HEK293T (cell line): Measurements from ENCODE around the gene RNU1-1.
"Not testable (repeated sequence)": the region's sequence is repeated elsewhere in the genome, so short reads cannot be mapped to it uniquely, and the experiment has no call there.

ENCODE experiments used
- CTCF ChIA-PET: fragments of 350-600 bp; formaldehyde crosslinking; extraction: SDS; loops from one replicate; lab custom pipeline; 2021; ENCODE audit warnings: antibody characterized with exemption, inconsistent platforms; lab: Yijun Ruan, JAX
- POLR2A ChIA-PET: fragments of 350-600 bp; formaldehyde crosslinking; extraction: SDS; loops from one replicate; lab custom pipeline; 2020; ENCODE audit warnings: antibody characterized with exemption, inconsistent platforms; lab: Yijun Ruan, JAX
- DNase-seq: peaks from one replicate; pipeline ENCODE4 v3.0.0; 2012; ENCODE audit warnings: mixed read lengths; ENCODE audit errors: extremely low spot score
- ARNT ChIP-seq: fragments of 450-650 bp; IDR thresholded peaks from 2 replicates; pipeline ENCODE4 v1.6.1; 2017; ENCODE audit warnings: mild to moderate bottlenecking
- BHLHE40 ChIP-seq: fragments of 450-650 bp; IDR thresholded peaks from 2 replicates; pipeline ENCODE4 v1.6.1; 2016; ENCODE audit warnings: mild to moderate bottlenecking, moderate library complexity, borderline replicate concordance
- CTBP1 ChIP-seq: fragments of 450-650 bp; IDR thresholded peaks from 2 replicates; pipeline ENCODE4 v1.6.1; 2016; ENCODE audit warnings: borderline replicate concordance
- FOXA1 ChIP-seq: fragments of 450-650 bp; IDR thresholded peaks from 2 replicates; pipeline ENCODE4 v1.6.1; 2016; ENCODE audit warnings: mild to moderate bottlenecking
- FOXM1 ChIP-seq: fragments of 450-650 bp; IDR thresholded peaks from 2 replicates; pipeline ENCODE4 v1.6.1; 2017; ENCODE audit warnings: mild to moderate bottlenecking, borderline replicate concordance
- HDGF ChIP-seq: fragments of 450-650 bp; IDR thresholded peaks from 2 replicates; pipeline ENCODE4 v1.6.1; 2017; ENCODE audit warnings: antibody characterized with exemption, borderline replicate concordance
- L3MBTL2 ChIP-seq: fragments of 450-650 bp; conservative IDR thresholded peaks from 2 replicates; pipeline ENCODE4 v1.6.1; 2016; ENCODE audit warnings: mild to moderate bottlenecking
- LEF1 ChIP-seq: fragments of 450-650 bp; IDR thresholded peaks from 2 replicates; pipeline ENCODE4 v1.6.1; 2017; ENCODE audit warnings: mild to moderate bottlenecking, borderline replicate concordance
- NFRKB ChIP-seq: fragments of 450-650 bp; IDR thresholded peaks from 2 replicates; pipeline ENCODE4 v1.6.1; 2016; ENCODE audit warnings: mild to moderate bottlenecking, moderate library complexity
- PKNOX1 ChIP-seq: fragments of 450-650 bp; IDR thresholded peaks from 2 replicates; pipeline ENCODE4 v1.6.1; 2016
- TARDBP ChIP-seq: fragments of 450-650 bp; IDR thresholded peaks from 2 replicates; pipeline ENCODE4 v1.6.1; 2016
- ZNF384 ChIP-seq: fragments of 450-650 bp; IDR thresholded peaks from 2 replicates; pipeline ENCODE4 v1.6.1; 2016

The RNU1-1 gene

GRCh38 chr1:16506364-16507136 lies 7.5 kb downstream of the RNU1-1 start:
- POLR2A ChIA-PET, CTCF ChIA-PET, DNase-seq: not testable (repeated sequence)

GRCh38 chr1:16505870-16506269 lies 8.2 kb downstream of the RNU1-1 start:
- POLR2A ChIA-PET, DNase-seq, CTCF ChIA-PET: not testable (repeated sequence)

GRCh38 chr1:16503494-16503893 lies 10.6 kb downstream of the RNU1-1 start:
- POLR2A ChIA-PET, result no interaction called here
- no peak for DNase-seq
- no peak for TF ChIP-seq PKNOX1
- TF ChIP-seq LEF1, result no peak
- no peak for TF ChIP-seq ARNT
- no peak for TF ChIP-seq FOXM1
- no peak for TF ChIP-seq TARDBP
- TF ChIP-seq L3MBTL2, result no peak
- no peak for TF ChIP-seq CTBP1
- no peak for TF ChIP-seq FOXA1
- TF ChIP-seq HDGF, result no peak
- TF ChIP-seq BHLHE40, result no peak
- no peak for TF ChIP-seq NFRKB
- CTCF ChIA-PET, result no interaction called here

GRCh38 chr1:16501446-16501845 lies 12.6 kb downstream of the RNU1-1 start:
- DNase-seq, CTCF ChIA-PET, POLR2A ChIA-PET: not testable (repeated sequence)

- CTCF ChIA-PET, DNase-seq, POLR2A ChIA-PET: not testable (repeated sequence)
These were observed 13.1 kb downstream of the RNU1-1 start for GRCh38 chr1:16500975-16501374.

- CTCF ChIA-PET, DNase-seq: not testable (repeated sequence)
- POLR2A ChIA-PET, result interaction anchor here (1.0 to 1.6 kb wide), 3 partner anchors 10 to 405 kb away, joined by 3 to 5 read pairs (median 3); partner anchors contain the start of gene NECAP2
These were observed 13.6 kb downstream of the RNU1-1 start for GRCh38 chr1:16500466-16500865.

GRCh38 chr1:16498573-16499413 lies 15.3 kb downstream of the RNU1-1 start:
- TF ChIP-seq FOXM1 (peak; percentile 37; the same call in 1 of the 2 replicates), LEF1 (0 out of 2 replicates have a peak, but pooled peaks have one; percentile 62), BHLHE40 (no peak)
- POLR2A ChIA-PET, result interaction anchor here (1.1 to 1.6 kb wide), 2 partner anchors 12 to 58 kb away, joined by 3 read pairs; partner anchors contain the start of gene NECAP2
- CTCF ChIA-PET, result no interaction called here
- DNase-seq, result peak; percentile 91

GRCh38 chr1:16498047-16498446 lies 16.0 kb downstream of the RNU1-1 start:
- POLR2A ChIA-PET, DNase-seq, CTCF ChIA-PET: not testable (repeated sequence)

- CTCF ChIA-PET, result interaction anchor here (0.6 kb wide), 1 partner anchor 133 kb away, joined by 5 read pairs; no protein-coding TSS in a partner anchor
- 0 out of 2 replicates have a peak, but pooled peaks have one; percentile 8 for TF ChIP-seq ZNF384
- DNase-seq, POLR2A ChIA-PET: not testable (repeated sequence)
These were observed 16.6 kb downstream of the RNU1-1 start for GRCh38 chr1:16497474-16497904.

- POLR2A ChIA-PET, DNase-seq, CTCF ChIA-PET: not testable (repeated sequence)
These were observed 20.4 kb downstream of the RNU1-1 start for GRCh38 chr1:16493731-16494130.

GRCh38 chr1:16492937-16493336 lies 21.1 kb downstream of the RNU1-1 start:
- CTCF ChIA-PET, DNase-seq, POLR2A ChIA-PET: not testable (repeated sequence)
